HepG2 (cell line): Measurements from ENCODE around the gene RASIP1. TPM values are rescaled to one million over a fixed set of nuclear protein-coding genes. Genes with fewer than 3 reads are reported as not detected.
A peak's percentile ranks its signal among the peaks of the same experiment; 100 is the strongest.

Experiments used
- IKZF4 ChIP-seq: sonication (generic); formaldehyde crosslinking; IDR thresholded peaks from 2 replicates; pipeline ENCODE4 v1.5.1; 2020; ENCODE audit warnings: borderline replicate concordance, mild to moderate bottlenecking, low read depth, missing genetic modification reagents; ENCODE audit errors: not compliant biosample characterization
- KDM5A ChIP-seq: fragments of 200-600 bp; sonication (generic); IDR thresholded peaks from 2 replicates; pipeline ENCODE4 v1.7.0; 2018; ENCODE audit warnings: antibody characterized with exemption, mild to moderate bottlenecking, low read length, borderline replicate concordance
- KMT2A ChIP-seq: sonication (generic); formaldehyde crosslinking; IDR thresholded peaks from 2 replicates; pipeline ENCODE4 v1.4.0; 2020; ENCODE audit warnings: missing genetic modification reagents
- NCOA2 ChIP-seq: sonication (generic); formaldehyde crosslinking; IDR thresholded peaks from 2 replicates; pipeline ENCODE4 v1.8.0; 2022; ENCODE audit warnings: inconsistent platforms
- NFE2 ChIP-seq: sonication (generic); formaldehyde crosslinking; IDR thresholded peaks from 2 replicates; pipeline ENCODE4 v1.4.0; 2020; ENCODE audit warnings: missing genetic modification reagents
- SRSF9 ChIP-seq: fragments of 200-400 bp; formaldehyde crosslinking; IDR thresholded peaks from 2 replicates; pipeline ENCODE4 v1.6.1; 2018; ENCODE audit warnings: borderline replicate concordance, mild to moderate bottlenecking, low read depth, low read length; ENCODE audit not compliant: insufficient read depth, poor library complexity, severe bottlenecking
- TEAD2 ChIP-seq: sonication (generic); formaldehyde crosslinking; IDR thresholded peaks from 2 replicates; pipeline ENCODE4 v1.9.0; 2021; ENCODE audit warnings: missing genetic modification reagents
- YY1 ChIP-seq: IDR thresholded peaks from 2 replicates; pipeline ENCODE4 v1.6.1; 2011; ENCODE audit warnings: low read length, low read depth, moderate library complexity, mild to moderate bottlenecking; ENCODE audit not compliant: insufficient read depth, insufficient replicate concordance
- polyA plus RNA-seq, 8 experiments: library from polyadenylated mRNA; depleted of rRNA in 3 of 8; stranded (reverse) in 7 of 8; unstranded in 1 of 8; fragments of >200 nt; fragmentation: Illumina TruSeq in 4 of 8; extraction: Trizol in 4 of 8; gene quantifications; 2 replicates each; pipeline versions ENCODE4 v1.2.1 to v1.2.3, GENCODE V29; 2011 to 2016; ENCODE audit warnings: low read depth in 4 of 8, missing spikeins in 1 of 8, mixed read lengths in 1 of 8; ENCODE audit not compliant: insufficient read depth in 1 of 8
- total RNA-seq, 5 experiments: library from RNA; depleted of rRNA; stranded (reverse); fragments of >200 nt; fragmentation: Illumina TruSeq; extraction: Trizol; gene quantifications; 2 replicates each; pipeline ENCODE4 v1.2.3, GENCODE V29; 2016; ENCODE audit warnings: low read depth in 1 of 5
- TF ChIP-seq, protein P1 (sequence below): sonication (generic); formaldehyde crosslinking; IDR thresholded peaks from 2 replicates; pipeline ENCODE4 v1.4.0; 2020; ENCODE audit warnings: missing genetic modification reagents
- TF ChIP-seq, protein P2 (sequence below): sonication (generic); formaldehyde crosslinking; IDR thresholded peaks from 2 replicates; pipeline ENCODE4 v1.4.0; 2020; ENCODE audit warnings: mild to moderate bottlenecking, missing genetic modification reagents
- TF ChIP-seq, protein P3 (sequence below): sonication (generic); formaldehyde crosslinking; IDR thresholded peaks from 2 replicates; pipeline ENCODE4 v1.9.0; 2021; ENCODE audit warnings: missing genetic modification reagents, borderline replicate concordance
- TF ChIP-seq, protein P4 (sequence below): sonication (generic); formaldehyde crosslinking; conservative IDR thresholded peaks from 2 replicates; pipeline ENCODE4 v1.4.0; 2020; ENCODE audit warnings: mild to moderate bottlenecking, missing genetic modification reagents, moderate library complexity

Gene RASIP1
- total and polyA plus RNA-seq, 2 of the 13 experiments (the other 11 are each of a cell fraction or from before 2014, with no cell fraction given): 0.44 to 0.58 TPM

DNA sequence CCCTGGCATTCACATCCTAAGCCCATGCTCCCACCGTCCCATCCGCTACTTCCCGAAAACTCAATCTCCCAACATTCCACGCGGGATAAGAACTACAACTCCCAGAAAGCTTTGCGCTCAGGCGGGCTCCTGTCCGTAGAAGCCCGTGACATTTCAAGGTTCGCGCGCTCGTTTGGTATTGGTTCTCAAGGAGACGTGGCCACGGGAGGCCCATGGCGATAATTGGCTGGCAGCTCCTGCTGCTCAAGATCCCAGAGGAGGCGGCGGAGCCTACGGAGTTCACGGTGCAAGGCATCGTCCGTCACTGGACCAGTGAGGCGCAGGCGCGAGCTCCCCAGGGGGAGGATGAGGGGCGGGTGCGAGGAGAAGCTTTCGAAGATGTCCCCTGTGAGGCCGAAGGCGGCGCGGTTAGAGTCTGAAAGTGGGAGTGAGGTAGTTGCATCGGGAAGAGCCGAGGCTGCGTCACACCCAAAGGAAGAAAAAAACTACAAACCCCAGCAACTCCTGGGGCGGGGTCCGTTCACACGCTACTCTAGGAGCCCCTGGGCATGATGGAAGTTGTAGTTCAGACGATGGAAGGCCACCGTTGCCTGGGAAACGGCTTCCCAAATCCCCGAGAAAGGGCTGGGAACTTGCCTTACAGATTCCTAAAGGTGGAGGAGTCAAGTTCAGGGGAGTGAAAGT lies 19.7 kb downstream of the RASIP1 start (continued):
- TF ChIP-seq SRSF9 (no peak), KMT2A (CRISPR knock-in tag) (no peak), YY1 (peak; percentile 13), TEAD2 (CRISPR knock-in tag) (no peak), NCOA2 (0 out of 2 replicates have a peak, but pooled peaks have one; percentile 9), IKZF4 (CRISPR knock-in tag) (no peak), KDM5A (no peak; the same call in 1 of the 2 replicates), NFE2 (no peak)
- TF ChIP-seq, protein P1, sequence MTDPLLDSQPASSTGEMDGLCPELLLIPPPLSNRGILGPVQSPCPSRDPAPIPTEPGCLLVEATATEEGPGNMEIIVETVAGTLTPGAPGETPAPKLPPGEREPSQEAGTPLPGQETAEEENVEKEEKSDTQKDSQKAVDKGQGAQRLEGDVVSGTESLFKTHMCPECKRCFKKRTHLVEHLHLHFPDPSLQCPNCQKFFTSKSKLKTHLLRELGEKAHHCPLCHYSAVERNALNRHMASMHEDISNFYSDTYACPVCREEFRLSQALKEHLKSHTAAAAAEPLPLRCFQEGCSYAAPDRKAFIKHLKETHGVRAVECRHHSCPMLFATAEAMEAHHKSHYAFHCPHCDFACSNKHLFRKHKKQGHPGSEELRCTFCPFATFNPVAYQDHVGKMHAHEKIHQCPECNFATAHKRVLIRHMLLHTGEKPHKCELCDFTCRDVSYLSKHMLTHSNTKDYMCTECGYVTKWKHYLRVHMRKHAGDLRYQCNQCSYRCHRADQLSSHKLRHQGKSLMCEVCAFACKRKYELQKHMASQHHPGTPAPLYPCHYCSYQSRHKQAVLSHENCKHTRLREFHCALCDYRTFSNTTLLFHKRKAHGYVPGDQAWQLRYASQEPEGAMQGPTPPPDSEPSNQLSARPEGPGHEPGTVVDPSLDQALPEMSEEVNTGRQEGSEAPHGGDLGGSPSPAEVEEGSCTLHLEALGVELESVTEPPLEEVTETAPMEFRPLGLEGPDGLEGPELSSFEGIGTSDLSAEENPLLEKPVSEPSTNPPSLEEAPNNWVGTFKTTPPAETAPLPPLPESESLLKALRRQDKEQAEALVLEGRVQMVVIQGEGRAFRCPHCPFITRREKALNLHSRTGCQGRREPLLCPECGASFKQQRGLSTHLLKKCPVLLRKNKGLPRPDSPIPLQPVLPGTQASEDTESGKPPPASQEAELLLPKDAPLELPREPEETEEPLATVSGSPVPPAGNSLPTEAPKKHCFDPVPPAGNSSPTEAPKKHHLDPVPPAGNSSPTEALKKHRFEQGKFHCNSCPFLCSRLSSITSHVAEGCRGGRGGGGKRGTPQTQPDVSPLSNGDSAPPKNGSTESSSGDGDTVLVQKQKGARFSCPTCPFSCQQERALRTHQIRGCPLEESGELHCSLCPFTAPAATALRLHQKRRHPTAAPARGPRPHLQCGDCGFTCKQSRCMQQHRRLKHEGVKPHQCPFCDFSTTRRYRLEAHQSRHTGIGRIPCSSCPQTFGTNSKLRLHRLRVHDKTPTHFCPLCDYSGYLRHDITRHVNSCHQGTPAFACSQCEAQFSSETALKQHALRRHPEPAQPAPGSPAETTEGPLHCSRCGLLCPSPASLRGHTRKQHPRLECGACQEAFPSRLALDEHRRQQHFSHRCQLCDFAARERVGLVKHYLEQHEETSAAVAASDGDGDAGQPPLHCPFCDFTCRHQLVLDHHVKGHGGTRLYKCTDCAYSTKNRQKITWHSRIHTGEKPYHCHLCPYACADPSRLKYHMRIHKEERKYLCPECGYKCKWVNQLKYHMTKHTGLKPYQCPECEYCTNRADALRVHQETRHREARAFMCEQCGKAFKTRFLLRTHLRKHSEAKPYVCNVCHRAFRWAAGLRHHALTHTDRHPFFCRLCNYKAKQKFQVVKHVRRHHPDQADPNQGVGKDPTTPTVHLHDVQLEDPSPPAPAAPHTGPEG: no peak
- TF ChIP-seq, protein P2, sequence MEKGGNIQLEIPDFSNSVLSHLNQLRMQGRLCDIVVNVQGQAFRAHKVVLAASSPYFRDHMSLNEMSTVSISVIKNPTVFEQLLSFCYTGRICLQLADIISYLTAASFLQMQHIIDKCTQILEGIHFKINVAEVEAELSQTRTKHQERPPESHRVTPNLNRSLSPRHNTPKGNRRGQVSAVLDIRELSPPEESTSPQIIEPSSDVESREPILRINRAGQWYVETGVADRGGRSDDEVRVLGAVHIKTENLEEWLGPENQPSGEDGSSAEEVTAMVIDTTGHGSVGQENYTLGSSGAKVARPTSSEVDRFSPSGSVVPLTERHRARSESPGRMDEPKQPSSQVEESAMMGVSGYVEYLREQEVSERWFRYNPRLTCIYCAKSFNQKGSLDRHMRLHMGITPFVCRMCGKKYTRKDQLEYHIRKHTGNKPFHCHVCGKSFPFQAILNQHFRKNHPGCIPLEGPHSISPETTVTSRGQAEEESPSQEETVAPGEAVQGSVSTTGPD: no peak
- TF ChIP-seq, protein P3, sequence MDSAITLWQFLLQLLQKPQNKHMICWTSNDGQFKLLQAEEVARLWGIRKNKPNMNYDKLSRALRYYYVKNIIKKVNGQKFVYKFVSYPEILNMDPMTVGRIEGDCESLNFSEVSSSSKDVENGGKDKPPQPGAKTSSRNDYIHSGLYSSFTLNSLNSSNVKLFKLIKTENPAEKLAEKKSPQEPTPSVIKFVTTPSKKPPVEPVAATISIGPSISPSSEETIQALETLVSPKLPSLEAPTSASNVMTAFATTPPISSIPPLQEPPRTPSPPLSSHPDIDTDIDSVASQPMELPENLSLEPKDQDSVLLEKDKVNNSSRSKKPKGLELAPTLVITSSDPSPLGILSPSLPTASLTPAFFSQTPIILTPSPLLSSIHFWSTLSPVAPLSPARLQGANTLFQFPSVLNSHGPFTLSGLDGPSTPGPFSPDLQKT (CRISPR knock-in tag): no peak
- TF ChIP-seq, protein P4, sequence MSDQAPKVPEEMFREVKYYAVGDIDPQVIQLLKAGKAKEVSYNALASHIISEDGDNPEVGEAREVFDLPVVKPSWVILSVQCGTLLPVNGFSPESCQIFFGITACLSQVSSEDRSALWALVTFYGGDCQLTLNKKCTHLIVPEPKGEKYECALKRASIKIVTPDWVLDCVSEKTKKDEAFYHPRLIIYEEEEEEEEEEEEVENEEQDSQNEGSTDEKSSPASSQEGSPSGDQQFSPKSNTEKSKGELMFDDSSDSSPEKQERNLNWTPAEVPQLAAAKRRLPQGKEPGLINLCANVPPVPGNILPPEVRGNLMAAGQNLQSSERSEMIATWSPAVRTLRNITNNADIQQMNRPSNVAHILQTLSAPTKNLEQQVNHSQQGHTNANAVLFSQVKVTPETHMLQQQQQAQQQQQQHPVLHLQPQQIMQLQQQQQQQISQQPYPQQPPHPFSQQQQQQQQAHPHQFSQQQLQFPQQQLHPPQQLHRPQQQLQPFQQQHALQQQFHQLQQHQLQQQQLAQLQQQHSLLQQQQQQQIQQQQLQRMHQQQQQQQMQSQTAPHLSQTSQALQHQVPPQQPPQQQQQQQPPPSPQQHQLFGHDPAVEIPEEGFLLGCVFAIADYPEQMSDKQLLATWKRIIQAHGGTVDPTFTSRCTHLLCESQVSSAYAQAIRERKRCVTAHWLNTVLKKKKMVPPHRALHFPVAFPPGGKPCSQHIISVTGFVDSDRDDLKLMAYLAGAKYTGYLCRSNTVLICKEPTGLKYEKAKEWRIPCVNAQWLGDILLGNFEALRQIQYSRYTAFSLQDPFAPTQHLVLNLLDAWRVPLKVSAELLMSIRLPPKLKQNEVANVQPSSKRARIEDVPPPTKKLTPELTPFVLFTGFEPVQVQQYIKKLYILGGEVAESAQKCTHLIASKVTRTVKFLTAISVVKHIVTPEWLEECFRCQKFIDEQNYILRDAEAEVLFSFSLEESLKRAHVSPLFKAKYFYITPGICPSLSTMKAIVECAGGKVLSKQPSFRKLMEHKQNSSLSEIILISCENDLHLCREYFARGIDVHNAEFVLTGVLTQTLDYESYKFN (CRISPR knock-in tag): 0 out of 2 replicates have a peak, but pooled peaks have one; percentile 17
